Colon (tissue), 2 donors: ENCODE data around the gene UBE2I.
"Not testable (repeated sequence)": the region's sequence is repeated elsewhere in the genome, so short reads cannot be mapped to it uniquely, and the experiment has no call there.

ENCODE experiments used
- FAIRE-seq: peaks from 2 replicates; lab custom pipeline; 2012; peaks lifted over from hg19 to GRCh38; lab: Jason Lieb, UNC
- donor health status: control.
- donor health status: control.

UBE2I gene

DNA sequence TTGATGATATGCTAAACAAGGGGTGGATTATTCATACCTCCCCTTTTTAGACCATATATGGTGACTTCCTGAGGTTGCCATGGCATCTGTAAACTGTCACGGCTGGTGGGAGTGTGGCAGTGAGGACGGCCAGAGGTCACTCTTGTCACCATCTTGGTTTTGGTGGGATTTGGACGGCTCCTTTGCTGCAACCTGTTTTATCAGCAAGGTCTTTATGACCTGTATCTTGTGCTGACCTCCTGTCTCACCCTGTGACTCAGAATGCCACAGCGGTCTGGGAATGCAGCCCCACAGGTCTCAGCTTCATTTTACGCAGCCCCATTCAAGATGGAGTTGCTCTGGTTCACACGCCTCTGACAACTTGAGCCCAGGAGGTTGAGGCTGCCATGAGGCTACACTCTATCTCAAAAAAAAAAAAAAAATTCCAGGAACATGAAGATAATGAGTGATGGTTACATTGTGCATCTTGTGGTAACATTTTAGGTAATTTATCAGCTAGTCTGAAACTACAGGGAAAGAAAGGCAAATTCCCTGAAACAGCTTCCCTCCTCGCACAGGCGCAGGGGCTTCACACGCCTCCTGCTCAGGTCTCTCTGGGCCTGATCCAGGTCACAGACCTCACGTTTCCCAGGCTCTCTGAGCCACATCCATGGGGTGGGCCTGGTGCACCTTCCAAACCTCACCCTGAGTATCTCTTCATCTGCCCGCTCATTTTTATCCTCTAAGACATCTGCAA lies 15.3 kb upstream of the UBE2I start:
- FAIRE-seq = no peak

DNA sequence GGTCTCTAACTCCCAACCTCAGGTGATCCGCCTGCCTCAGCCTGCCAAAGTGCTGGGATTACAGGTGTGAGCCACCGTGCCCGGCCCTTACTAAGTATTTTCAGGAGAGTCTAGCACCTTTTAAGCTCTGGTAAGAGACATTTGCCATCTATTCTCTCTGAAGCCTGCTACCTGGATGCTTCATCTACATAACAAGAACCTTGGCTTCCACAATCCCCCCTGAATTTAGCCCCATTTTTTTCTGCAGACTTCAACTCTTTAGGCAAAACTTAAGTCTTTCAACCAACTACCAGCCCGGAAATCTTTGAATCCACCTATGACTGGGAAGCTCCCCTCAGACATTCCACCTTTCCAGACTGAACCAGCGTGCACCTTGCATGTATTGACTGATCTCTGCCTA lies 14.0 kb upstream of the UBE2I start:
- no peak for FAIRE-seq

DNA sequence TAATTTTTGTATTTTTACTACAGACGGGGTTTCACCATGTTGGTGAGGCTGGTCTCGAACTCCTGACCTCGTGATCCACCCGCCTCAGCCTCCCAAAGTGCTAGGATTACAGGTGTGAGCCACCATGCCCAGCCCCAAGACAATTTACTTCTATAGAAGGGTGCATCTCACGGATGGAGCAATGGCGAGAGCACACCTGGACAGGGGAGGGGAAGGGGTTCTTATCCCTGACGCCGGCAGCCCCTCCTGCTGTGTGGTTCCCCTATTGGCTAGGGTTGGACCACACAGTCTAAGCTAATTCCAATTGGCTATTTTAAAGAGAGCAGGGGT lies 12.8 kb upstream of the UBE2I start:
- not testable (repeated sequence) for FAIRE-seq

DNA sequence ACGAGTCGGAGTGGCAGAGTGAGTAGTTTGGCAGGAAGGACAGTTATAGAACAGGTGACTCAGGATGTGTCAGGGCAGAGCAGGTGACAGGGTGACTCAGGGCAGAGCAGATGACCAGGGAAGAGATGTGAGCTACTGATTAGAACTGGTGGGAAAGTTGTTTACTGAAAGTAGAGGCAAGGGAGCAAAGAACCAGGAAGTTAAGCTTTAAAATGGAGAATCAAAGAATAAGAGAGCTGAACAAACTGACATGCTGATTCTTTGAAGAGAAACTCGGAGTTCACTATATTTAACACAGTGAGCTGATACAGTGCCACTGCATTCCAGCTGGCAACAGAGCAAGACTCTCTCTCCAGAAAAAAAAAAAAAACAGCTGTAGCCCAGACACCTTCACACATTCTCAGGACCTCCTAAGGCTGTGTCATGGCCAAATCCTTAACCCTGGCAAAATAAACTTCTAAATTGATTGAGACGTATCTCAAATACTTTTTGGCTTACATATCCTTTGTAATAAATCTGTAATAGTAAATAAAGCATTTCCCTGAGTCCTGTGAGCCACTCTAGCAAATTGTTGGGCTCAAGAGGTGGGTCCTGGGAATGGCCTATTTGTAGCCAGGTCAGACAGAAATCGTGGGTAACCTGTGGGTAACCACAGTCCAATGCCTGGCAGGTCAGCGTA lies 12.3 kb upstream of the UBE2I start:
- no peak for FAIRE-seq

DNA sequence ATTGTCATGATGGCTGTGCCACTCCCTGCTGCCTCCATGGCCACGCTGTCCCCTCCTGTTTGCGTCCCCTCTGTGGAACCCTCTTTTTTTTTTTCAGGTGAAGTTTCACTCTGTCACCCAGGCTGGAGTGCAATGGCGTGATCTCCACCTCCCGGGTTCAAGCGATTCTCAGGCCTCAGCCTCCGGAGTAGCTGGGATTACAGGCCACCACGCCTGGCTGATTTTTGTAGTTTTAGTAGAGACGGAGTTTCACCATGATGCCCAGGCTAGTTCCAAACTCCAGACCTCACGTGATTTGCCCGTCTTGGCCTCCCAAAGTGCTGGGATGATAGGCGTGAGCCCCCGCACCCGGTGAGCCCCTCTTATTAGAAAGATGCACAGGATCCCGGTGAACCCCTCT lies 11.0 kb upstream of the UBE2I start:
- no peak for FAIRE-seq

GRCh38 chr16:1299012-1299867 lies 10.2 kb upstream of the UBE2I start:
- no peak for FAIRE-seq

- no peak for FAIRE-seq
Observed at GRCh38 chr16:1299868-1300203, 9.6 kb upstream of the UBE2I start.

- no peak for FAIRE-seq
Observed at GRCh38 chr16:1300664-1301476, 8.6 kb upstream of the UBE2I start.

- no peak for FAIRE-seq
Observed at GRCh38 chr16:1301562-1301961, 7.9 kb upstream of the UBE2I start.

GRCh38 chr16:1305823-1306222 lies 3.6 kb upstream of the UBE2I start:
- no peak for FAIRE-seq

DNA sequence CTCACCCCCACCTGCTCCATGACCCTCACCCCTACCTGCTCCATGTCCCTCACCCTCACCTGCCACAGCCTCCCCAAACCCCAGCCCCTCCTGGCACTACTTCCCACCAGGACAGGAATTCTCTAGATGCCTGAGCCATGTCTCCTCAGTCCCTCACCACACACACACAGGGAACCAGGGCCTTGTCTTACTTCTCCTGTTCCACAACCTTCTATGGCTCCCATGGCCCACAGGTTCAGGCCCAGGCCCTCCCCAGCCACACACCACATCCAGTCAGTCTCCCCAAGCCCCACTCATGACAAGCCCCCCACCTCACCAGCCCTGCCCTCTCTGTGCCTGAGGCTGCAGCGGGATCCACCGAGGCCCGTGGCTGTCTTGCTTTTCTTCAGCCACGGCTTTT lies 3.1 kb upstream of the UBE2I start:
- no peak for FAIRE-seq

GRCh38 chr16:1308036-1308976 lies 1.1 kb upstream of the UBE2I start:
- no peak for FAIRE-seq

DNA sequence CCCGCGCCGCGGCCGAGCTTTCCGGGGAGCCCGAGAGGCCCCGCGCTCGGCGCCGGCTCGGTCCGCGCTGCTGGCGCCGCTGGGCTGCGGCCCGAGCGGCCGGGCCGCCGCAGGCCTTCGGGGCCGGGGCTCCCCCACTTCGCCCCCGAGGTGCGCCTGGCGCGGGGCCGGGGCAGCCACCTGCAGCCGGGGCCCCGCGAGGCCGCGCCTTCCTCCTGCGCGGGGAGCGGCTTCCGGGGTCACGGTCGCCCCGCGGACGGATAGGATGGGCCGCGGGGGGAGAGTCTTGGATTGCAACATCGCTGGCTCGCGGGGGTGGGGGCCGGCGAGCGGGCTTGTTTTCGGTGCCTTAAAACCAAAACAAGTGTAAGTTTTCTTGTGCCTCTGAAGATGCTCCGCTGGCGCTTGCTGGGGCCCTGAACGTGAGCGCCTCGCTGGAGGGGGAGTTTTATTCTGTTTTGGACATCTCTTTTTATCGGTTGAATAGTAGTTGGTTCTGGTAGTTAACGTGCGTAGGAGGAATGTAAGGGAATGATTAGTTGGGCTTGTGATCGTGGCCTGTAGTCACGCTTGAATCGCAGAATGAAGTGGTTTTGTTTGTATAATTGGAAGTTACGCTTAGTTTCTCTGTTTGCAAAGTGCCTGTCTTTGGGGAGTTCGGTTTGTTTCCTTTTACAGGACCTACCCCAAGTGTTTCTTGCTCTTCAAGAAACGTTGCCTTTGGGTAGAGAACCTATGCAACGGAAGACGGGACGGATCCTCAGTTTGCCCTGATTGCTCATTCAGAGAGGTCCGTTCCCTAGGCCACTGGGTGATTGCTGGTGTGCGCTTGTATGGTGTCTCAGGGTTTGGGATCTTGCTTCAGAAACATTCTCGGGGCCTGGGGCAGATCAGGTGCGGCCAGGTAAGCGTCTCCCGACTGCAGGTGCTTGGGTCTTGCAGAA lies 724 bp downstream of the UBE2I start:
- no peak for FAIRE-seq

DNA sequence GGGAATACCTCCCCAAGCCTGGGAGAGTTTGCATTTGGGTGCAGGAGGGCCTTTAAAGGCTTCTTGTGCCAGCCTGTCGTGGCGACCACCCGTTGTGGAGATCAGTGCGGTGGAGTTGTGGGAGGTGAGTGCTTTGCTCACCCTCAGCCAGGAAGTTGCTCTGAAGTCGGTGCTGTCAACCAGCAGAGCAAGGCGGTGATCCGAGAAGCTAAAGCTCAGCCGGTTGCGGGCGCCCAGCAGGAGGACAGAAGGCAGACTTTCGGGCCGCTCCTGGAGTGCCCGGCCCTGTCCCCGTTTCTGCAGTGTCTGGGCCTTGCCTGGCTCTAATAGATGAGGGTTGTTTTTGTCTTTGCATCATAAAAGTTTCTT lies 1.4 kb downstream of the UBE2I start:
- no peak for FAIRE-seq

DNA sequence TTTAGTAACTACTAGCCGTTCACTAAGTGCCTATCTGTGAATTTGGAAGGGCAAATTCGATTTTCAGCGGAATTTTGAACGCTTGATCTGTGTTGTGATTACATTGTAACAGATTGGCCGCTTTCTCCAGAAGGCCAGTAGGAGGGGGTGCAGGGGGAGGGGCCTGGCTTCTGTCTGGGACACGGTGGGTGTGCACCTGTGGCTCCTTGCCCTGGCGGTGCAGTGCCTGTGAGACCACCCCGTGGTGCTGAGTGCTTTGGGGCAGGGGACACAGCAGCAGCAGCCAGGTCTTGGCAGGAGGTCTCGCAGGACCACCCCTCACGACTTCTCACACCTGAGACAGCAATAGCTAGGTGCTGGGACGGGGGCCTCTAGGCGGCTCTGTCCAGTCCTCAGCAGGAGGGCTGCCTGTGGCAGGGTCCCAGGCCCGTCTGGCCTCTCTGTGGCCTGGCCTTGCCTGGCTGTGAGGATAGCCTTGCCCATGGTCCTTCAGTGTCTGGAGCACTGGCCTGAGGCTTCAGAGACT lies 1.8 kb downstream of the UBE2I start:
- no peak for FAIRE-seq

- no peak for FAIRE-seq
Observed at GRCh38 chr16:1311738-1312466, 2.5 kb downstream of the UBE2I start.

- no peak for FAIRE-seq
Observed at GRCh38 chr16:1312467-1312816, 3.0 kb downstream of the UBE2I start.

- no peak for FAIRE-seq
Observed at GRCh38 chr16:1312903-1313302, 3.5 kb downstream of the UBE2I start.

DNA sequence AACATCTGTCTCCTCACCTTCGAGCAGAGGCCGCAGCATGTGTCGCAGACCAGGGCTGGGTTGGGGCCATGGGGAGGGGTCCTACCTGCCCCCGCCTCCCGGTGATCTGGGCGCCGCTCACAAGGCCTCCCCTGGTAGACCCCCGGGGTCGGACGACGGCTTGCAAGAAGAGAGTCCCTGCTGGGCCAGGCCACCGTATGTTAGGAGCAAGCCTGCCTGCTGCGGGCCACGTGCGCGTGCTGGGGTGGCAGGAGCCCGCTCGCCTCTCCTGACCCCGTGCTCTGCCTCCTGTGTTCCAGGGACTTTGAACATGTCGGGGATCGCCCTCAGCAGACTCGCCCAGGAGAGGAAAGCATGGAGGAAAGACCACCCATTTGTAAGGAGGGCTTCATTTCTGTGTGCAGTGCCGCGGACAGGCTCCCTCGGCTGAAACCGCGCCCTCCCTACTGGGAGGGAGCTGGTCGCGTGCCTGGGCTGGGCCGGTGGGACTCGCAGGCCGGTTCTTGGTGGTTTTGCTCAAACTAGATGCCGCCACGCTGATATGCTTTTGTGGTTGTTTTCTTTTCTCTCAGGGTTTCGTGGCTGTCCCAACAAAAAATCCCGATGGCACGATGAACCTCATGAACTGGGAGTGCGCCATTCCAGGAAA lies 4.4 kb downstream of the UBE2I start:
- FAIRE-seq = no peak
